Heart left ventricle (tissue), 16 donors: ENCODE measurements around the gene YIF1B. TPM values are rescaled to one million over a fixed set of nuclear protein-coding genes. Genes with fewer than 3 reads are reported as not detected.

Experiments
- ATAC-seq, 4 donors: fragments of 200-7000 bp; cut with Tn5 transposase; one replicate each; pipeline ENCODE4 v1.9.1; 2020 to 2022; ENCODE audit warnings: moderate library complexity in 4 of 4, mild to moderate bottlenecking in 3 of 4, moderate number of reproducible peaks in 1 of 4
- DNase-seq, 5 donors: peaks; one replicate each; pipeline ENCODE4 v3.0.0-alpha.2; 2020
- H3K27ac ChIP-seq, 12 donors: fragments of 200-600 bp; sonication (generic) in 4 of 12; one replicate each; pipeline versions ENCODE4 v1.5.0 to v1.8.0; 2016 to 2022; ENCODE audit warnings: mild to moderate bottlenecking in 2 of 12
- H3K27me3 ChIP-seq, 9 donors: fragments of 200-600 bp; sonication (generic) in 2 of 9; one replicate each; pipeline versions ENCODE4 v1.5.1 to v1.8.0; 2016 to 2022; ENCODE audit warnings: mild to moderate bottlenecking in 3 of 9
- H3K36me3 ChIP-seq, 9 donors: fragments of 200-600 bp; sonication (generic) in 2 of 9; one replicate each; pipeline versions ENCODE4 v1.5.0 to v1.8.0; 2018 to 2022; ENCODE audit warnings: mild to moderate bottlenecking in 2 of 9
- H3K4me1 ChIP-seq, 12 donors: fragments of 200-600 bp; sonication (generic) in 4 of 12; one replicate each; pipeline versions ENCODE4 v1.5.0 to v1.8.0; 2016 to 2022; ENCODE audit warnings: mild to moderate bottlenecking in 3 of 12
- H3K4me3 ChIP-seq, 12 donors: fragments of 200-600 bp; sonication (generic) in 4 of 12; one replicate each; pipeline versions ENCODE4 v1.5.0 to v1.8.0; 2017 to 2022; ENCODE audit warnings: mild to moderate bottlenecking in 9 of 12, moderate library complexity in 4 of 12
- H3K9me3 ChIP-seq, 12 donors: fragments of 200-600 bp; sonication (generic) in 4 of 12; one replicate each; pipeline versions ENCODE4 v1.5.0 to v1.8.0; 2016 to 2022; ENCODE audit warnings: mild to moderate bottlenecking in 1 of 12
- CTCF ChIP-seq, 12 donors: fragments of 200-600 bp; sonication (generic) in 4 of 12; IDR thresholded peaks; one replicate each; pipeline versions ENCODE4 v1.5.0 to v1.8.0; 2018 to 2022; ENCODE audit warnings: antibody characterized with exemption in 12 of 12, mild to moderate bottlenecking in 5 of 12
- POLR2A ChIP-seq, 2 donors: fragments of 450-650 bp; IDR thresholded peaks; one replicate each; pipeline ENCODE4 v1.6.1; 2017; ENCODE audit warnings: antibody characterized with exemption in 2 of 2, mild to moderate bottlenecking in 2 of 2, moderate library complexity in 2 of 2
- WGBS, 4 donors: extraction: QIAGEN DNeasy Blood & Tissue Kit in 2 of 4; methylation state at CpG; one replicate each; pipeline versions ENCODE4 v1.1.5 to v1.1.7; 2013 to 2018; 5-methylcytosine and 5-hydroxymethylcytosine counted together
- intact Hi-C, 10 donors: fragments of 100-400 bp; cut with DNase I; formaldehyde crosslinking; loops; one replicate each; pipeline versions ENCODE4 v1.11.1 to v1.14.2; 2022
- polyA plus RNA-seq, 2 donors: library from polyadenylated mRNA; stranded (reverse); fragments of 200-250 nt; gene quantifications; one replicate each; pipeline ENCODE4 v1.2.3, GENCODE V29; 2013
- total RNA-seq, 9 donors: library from RNA; depleted of rRNA in 2 of 9; stranded (reverse); fragments of >200 nt in 2 of 9; fragmentation: NEBNext Ultra II Directional in 3 of 9; extraction: Animal tissue kit (Norgen Biotek cat#: 25700) in 3 of 9; gene quantifications; one replicate each; pipeline versions ENCODE4 v1.1.0 to v1.2.4, GENCODE V29; 2016 to 2023
- donor health status: ischemic (EF 13 %, LVEDD 7.1; RV severe dilation, severe dysfunction).
- donor health status: healthy with polysubstance abuse.
- donor health status: DM: no; HTN: yes; CAD: no.
- donor health status: DM: no; HTN: no; CAD: no.
- donor health status: ischemic (EF 25% LVEDD 6.9; RV normal size, moderate dysfunction).
- donor health status: ischemic (EF 25% LVEDD 5.7; RV mildly dilated, moderate dysfunction).
- donor health status: healthy.
- donor health status: DM: yes; HTN: yes; CAD: no.
- donor health status: ischemic (EF 35%, LVEDD 5.7; RV mildly dilated, moderate dysfunction).
- donor health status: nonischemic (EF 11% LVEDD 7.7; RV severe dilation, severe dysfunction).
- donor health status: DM: yes; HTN: yes; CAD: no.
- donor health status: PGD.
- donor health status: ischemic (EF 29% LVEDD 5.4; RV normal size, mild dysfunction).
- donor health status: nonischemic (EF 23%, LVEDD 6.1; RV moderate dilation, normal function).

YIF1B gene
- total and polyA plus RNA-seq, 11 donors, result 26.4 to 113 (median 32.5) TPM

DNA sequence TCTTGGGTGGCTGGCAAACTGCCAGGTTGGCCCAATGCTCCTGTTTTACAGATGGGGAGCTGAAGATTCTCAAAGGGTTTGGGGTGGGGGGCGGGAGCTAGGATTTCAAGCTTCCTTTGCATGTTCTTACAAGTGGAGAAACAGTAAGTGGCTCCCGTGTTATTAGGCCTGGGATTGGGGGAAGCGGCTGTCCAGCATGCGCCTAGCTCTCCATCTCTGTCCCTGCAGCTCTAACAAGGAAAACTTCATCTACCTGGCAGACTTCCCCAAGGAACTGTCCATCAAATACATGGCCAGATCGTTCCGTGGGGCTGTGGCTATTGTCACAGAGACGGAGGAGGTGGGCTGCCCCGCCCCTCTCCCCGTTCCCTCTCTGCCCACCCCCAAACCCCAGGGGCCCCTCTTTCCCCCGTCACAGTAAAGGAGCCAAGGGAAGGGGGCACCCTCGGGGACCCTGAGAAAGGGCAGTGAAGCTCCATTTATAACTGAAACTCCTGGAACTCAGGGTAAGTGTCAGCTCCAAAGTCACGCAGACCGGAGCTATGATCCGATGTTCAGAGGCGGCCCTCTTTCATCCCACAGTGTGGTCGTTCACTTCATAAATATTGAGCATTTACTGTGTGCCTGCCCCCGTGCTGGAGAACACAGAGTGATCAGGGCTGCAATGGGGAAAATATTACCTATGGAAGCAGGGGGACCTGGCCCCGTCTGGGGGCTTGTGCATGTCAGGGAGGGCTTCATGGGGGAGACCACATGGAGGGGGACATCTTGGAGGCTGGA, 43.7 kb upstream of the YIF1B start:
- H3K27me3 ChIP-seq, result peaks cover 0 to 37% (median 8%) of the 10 kb centered on the region in 9 donors
- H3K27ac ChIP-seq, result no peak overlapping the region
- H3K4me1 ChIP-seq, result peaks cover 0 to 20% (median 9%) of the 10 kb centered on the region in 12 donors
- 50 to 56% (median 53%) methylated on average over 16 to 18 of the region's 18 CpGs for WGBS, 4 donors
- H3K36me3 ChIP-seq, result no peaks in the 10 kb centered on the region
- DNase-seq (no peak), ATAC-seq (no peak)
- no peaks in the 10 kb centered on the region for H3K9me3 ChIP-seq
- intact Hi-C loops, result loop anchor here in 1 of 10 donors (2.0 kb wide), 1 partner anchor 23 kb away; no protein-coding TSS in a partner anchor
- no peak for TF ChIP-seq POLR2A (IDR thresholded peaks at IDR 0.05)
- TF ChIP-seq CTCF (IDR thresholded peaks at IDR 0.05), result no peak
- H3K4me3 ChIP-seq, result no peak overlapping the region

DNA sequence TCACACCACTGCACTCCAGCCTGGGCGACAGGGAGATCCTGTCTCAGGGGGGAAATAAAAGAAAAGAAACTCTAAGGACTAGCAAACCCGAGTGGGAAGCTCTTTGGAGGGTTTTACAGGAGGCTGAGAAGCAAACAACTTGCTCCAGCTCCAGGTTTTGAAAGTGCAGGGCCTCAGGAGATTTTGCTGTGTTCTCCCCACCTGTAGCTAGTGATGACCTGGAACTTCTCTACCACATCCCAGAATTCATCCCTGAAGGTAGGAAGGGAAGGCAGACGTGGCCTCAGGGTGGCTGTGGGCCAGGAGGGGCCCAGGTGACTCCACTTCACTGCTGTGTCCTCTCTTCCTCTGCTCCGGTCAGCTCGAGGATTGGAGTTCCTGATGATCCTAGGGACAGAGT, 42.3 kb upstream of the YIF1B start:
- Histone ChIP-seq H3K27me3 (peaks cover 0 to 37% (median 9%) of the 10 kb centered on the region in 9 donors), H3K27ac (no peak overlapping the region), H3K36me3 (no peaks in the 10 kb centered on the region), H3K4me3 (no peak overlapping the region), H3K4me1 (peaks cover 0 to 20% (median 9%) of the 10 kb centered on the region in 12 donors), H3K9me3 (no peaks in the 10 kb centered on the region)
- no peak for DNase-seq
- WGBS, 4 donors, result 34 to 55% (median 42%) methylated on average over 5 of the region's 5 CpGs
- no peak for TF ChIP-seq CTCF (IDR thresholded peaks at IDR 0.05)
- TF ChIP-seq POLR2A (IDR thresholded peaks at IDR 0.05), result no peak
- no peak for ATAC-seq
- intact Hi-C loops, result no loop called here

DNA sequence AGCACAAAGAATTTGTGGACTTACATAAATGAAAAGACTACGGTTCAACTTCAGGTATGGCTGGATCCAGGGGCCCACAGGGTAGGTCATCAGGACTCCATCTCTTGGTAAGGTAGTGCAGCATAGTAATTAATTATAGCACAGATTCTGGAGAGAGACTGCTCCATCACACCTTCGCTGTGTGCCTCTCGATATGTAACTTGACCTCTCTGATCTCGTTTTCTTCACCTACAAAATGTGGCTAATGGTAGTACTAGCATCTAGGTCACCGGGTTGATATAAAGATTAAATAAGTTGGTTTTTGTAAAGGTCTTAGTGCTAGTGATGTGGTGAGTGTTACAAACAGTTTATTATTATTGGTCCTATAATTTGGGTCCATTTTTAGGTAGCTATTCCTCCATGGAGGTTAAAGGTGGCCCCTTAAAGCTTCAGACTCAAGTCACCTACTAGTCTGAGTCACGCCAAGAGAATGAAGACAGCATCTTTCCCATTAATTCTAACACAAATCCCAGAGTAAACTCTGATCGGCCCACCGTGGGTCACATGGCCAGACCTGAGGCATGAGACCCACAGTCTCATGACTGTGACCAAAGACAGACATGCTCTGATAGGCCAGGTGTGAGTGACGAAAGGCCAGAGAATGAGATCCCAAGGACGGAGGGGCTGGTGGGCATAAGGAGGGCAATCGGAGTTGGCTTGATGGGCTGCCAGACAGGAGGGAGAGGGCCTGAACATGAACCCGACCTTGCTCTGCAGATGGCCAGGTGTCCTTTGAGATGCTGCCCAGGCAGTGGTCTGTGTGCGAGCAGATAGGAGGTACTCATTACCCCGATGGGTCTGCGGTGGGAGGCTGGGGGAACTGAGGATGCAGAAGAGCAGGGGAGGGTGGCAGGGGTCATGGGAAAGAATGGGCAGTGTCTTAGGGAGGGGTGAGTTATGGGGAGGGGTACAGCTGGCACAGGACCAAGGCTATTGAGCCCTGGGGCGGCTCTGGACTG, 40.3 kb upstream of the YIF1B start:
- TF ChIP-seq POLR2A (IDR thresholded peaks at IDR 0.05) (no peak), CTCF (IDR thresholded peaks at IDR 0.05) (no peak)
- Histone ChIP-seq H3K27ac (no peak overlapping the region), H3K36me3 (no peaks in the 10 kb centered on the region), H3K9me3 (no peaks in the 10 kb centered on the region), H3K27me3 (peaks cover 0 to 35% (median 7%) of the 10 kb centered on the region in 9 donors), H3K4me1 (peaks cover 0 to 1% (median 0%) of the 10 kb centered on the region in 12 donors), H3K4me3 (no peak overlapping the region)
- ATAC-seq (no peak), DNase-seq (no peak)
- 68 to 78% (median 76%) methylated on average over 16 of the region's 16 CpGs for WGBS, 4 donors
- intact Hi-C loops, result no loop called here

- TF ChIP-seq CTCF (IDR thresholded peaks at IDR 0.05), result no peak
- TF ChIP-seq POLR2A (IDR thresholded peaks at IDR 0.05), result no peak
- Histone ChIP-seq H3K9me3 (no peaks in the 10 kb centered on the region), H3K4me3 (no peak overlapping the region), H3K4me1 (no peaks in the 10 kb centered on the region), H3K36me3 (no peaks in the 10 kb centered on the region), H3K27ac (no peak overlapping the region), H3K27me3 (peaks cover 0 to 19% (median 3%) of the 10 kb centered on the region in 9 donors)
- ATAC-seq (no peak), DNase-seq (no peak)
- intact Hi-C loops, result no loop called here
- 75 to 83% (median 76%) methylated on average over 8 of the region's 8 CpGs for WGBS, 4 donors
Observed at GRCh38 chr19:38352611-38353010, 36.9 kb upstream of the YIF1B start.
